ENCODE data around the gene DMRT3.

DMRT3 gene

GRCh38 chr9:976258-976942, at the start of gene DMRT3:
Gene DMRT3, plus strand, starts transcription at chr9:976655. Its CDS starts 347 bp downstream, at chr9:977002.
- DNase-seq (ENCODE audit: low read depth in 1 of 2, low spot score in 1 of 2), result no peak

DNA sequence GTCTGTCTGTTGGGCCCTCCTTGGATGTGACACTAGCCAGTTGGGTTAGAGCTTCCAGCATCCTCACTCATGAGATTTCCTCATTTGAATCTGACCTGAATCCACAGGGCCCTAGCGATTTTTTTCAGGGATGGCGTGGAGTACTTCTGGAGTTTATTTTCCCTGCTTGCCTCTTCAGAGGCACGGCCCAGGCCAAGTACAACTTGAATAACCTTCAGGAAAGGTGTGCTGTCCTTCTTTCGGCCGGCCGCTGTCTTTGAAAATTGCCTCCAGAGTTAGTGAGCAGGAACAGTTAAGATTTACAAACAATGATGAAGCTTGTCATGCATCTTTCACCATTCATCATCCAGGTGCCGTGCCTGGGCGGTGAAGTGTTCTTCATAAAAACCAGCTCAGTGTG, 49.5 kb upstream of the DMRT3 start:
- no peak for DNase-seq (ENCODE audit: low read depth in 1 of 2, low spot score in 1 of 2)

DNA sequence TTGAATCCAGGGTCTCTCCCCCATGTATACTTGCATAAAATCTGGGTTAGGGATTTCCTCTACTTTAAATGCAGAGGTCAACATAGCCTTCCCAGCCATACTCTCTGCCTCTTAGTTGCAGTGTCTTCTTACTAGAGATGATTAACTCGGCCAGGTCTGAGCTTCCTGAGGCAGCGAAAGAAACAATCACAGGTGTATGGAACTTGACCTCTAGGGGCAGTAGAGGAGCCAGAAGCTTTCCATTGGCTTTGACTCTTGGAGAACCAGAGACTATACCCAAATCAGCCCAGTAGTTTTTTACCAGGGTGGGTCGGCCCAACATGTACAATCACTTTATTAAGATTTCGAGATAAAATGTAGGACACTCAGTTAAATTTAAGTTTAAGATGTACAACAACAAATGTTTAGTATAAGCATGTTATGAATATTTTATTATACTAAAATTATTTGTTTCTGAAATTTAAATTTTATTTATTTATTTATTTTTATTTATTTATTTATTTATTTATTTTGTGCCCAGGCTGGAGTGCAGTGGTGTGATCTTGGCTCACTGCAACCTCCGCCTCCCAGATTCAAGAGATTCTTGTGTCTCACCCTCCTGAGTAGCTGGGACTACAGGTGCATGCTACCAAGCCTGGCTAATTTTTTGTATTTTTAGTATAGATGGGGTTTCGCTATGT, 48.0 kb upstream of the DMRT3 start:
- DNase-seq (ENCODE audit: low read depth in 1 of 2, low spot score in 1 of 2), result no peak

- DNase-seq (ENCODE audit: low read depth in 1 of 2, low spot score in 1 of 2), result no peak
Measured at GRCh38 chr9:929719-930118, 46.7 kb upstream of the DMRT3 start.

DNA sequence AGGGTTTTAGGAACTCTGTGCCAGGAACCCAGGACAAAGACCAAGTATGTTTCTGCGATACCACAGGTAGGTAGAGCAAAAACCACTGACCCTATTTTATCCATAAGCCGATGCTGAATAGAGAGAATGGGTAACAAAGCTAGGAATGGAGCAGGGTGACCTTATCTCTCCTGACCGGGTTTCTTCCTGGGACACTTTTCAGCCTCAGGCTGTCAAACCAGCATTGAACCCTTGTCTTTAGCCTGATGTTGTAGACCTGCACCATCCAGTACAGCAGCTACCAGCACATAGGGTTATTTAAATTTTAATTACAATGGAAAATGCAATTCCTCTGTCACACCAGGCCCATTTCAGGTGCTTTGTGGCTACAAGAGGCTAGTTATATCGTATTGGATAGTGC, 43.1 kb upstream of the DMRT3 start:
- DNase-seq (ENCODE audit: low read depth in 1 of 2, low spot score in 1 of 2), result no peak

- no peak for DNase-seq (ENCODE audit: low read depth in 1 of 2, low spot score in 1 of 2)
Measured at GRCh38 chr9:935348-935965, 41.0 kb upstream of the DMRT3 start.

DNA sequence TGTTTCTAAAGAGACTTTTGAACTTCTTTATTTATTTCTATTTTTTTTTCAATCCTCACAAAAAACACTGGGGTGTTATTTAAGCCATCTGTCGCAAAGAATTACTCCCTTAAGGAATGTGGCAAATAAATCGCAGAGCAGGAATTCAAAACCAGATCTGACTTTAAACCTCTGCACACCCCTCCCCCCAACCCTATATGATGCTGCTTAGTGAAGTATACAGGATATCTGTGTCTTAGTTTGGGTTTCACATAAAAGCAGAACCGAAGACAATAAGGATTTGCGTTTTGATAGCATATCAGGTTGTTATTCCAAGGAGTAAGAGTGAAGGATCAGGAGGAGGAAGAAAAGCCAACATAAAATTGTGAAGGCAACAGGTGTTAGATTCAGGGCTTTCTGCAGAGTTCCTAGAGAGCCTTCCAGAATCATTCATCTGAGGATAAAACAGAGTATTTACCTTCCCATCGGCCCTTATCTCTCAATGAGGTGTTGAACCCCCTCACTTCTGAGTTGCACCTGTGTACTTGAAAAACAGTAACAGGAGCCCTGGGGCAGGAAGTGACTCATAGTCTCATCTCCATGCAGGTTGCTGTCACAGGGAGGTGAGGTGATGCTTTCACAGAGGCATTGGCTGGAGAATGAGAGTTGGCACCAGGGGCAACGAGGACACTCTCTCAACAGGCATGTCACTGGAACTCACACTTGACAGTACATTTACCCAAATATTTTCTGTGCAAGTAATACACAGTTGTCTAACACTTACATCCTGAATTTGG, 33.5 kb upstream of the DMRT3 start:
- DNase-seq (ENCODE audit: low read depth in 1 of 2, low spot score in 1 of 2), result no peak

DNA sequence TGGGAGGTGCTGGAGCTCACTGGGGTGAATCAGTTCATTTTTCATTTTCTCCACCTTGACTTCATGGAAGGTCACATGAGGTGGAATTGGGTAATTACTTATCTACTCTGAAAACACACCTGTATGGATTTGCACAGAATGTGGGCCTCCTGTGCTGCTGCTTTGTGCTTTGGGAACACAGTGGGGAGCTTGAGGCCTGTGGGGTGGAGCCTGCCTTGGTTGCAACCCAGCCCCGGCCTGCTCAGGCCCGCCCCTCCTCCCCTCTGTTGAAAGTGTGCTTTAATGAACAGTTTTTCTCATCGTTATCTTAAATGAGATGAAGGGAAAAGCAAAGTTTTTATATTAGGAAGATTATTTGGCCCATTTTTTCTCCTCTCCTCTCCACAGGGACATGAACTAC, 28.5 kb upstream of the DMRT3 start:
- DNase-seq (ENCODE audit: low read depth in 1 of 2, low spot score in 1 of 2), result no peak

GRCh38 chr9:948497-948896, 28.0 kb upstream of the DMRT3 start:
- DNase-seq (ENCODE audit: low read depth in 1 of 2, low spot score in 1 of 2), result no peak

- no peak for DNase-seq (ENCODE audit: low read depth in 1 of 2, low spot score in 1 of 2)
Measured at GRCh38 chr9:950139-950538, 26.3 kb upstream of the DMRT3 start.

DNA sequence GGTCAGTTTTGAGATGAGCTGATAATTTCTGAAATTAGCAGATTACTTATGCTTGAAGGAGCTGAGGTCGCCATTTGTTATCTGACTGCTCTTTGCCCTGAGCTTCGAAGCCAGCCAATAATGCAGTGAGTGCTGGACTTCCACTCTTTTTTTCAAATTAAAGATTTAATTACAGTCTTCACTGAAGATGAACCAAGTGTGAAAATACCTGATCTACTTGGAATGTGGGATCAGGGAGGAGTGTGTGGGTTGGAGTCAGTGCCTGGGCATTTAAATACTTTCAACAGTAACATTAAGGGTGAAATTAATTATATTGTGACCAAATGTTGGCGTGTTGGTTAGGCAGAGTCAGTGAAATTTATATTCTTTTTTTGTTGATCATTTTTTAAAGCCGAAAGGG, 23.9 kb upstream of the DMRT3 start:
- DNase-seq (ENCODE audit: low read depth in 1 of 2, low spot score in 1 of 2), result no peak

- no peak for DNase-seq (ENCODE audit: low read depth in 1 of 2, low spot score in 1 of 2)
Measured at GRCh38 chr9:959105-959504, 17.4 kb upstream of the DMRT3 start.

GRCh38 chr9:959914-960313, 16.5 kb upstream of the DMRT3 start:
- no peak for DNase-seq (ENCODE audit: low read depth in 1 of 2, low spot score in 1 of 2)

DNA sequence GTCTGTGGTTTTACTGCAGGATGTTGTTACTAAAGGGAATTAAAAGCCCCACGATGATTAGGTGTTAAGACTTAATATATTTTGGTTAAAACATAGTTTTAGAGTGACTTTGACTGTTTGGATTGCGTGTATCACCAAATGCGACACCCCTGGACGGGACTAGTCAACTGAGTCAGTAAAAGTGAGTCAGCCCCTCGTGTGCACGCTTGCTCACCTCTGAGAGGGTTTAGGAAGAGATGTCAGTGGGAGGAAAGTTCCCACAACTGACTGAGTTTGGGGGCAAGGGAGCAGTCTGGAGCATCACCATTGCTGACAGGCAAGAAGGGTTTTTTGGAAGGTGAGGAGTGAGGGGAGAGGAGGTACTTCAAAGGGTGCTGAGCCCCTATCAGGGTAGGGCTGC, 14.4 kb upstream of the DMRT3 start:
- no peak for DNase-seq (ENCODE audit: low read depth in 1 of 2, low spot score in 1 of 2)

- DNase-seq (ENCODE audit: low read depth in 1 of 2, low spot score in 1 of 2), result no peak
Measured at GRCh38 chr9:965497-965896, 11.0 kb upstream of the DMRT3 start.

- DNase-seq (ENCODE audit: low read depth in 1 of 2, low spot score in 1 of 2), result no peak
Measured at GRCh38 chr9:966870-967269, 9.6 kb upstream of the DMRT3 start.

DNA sequence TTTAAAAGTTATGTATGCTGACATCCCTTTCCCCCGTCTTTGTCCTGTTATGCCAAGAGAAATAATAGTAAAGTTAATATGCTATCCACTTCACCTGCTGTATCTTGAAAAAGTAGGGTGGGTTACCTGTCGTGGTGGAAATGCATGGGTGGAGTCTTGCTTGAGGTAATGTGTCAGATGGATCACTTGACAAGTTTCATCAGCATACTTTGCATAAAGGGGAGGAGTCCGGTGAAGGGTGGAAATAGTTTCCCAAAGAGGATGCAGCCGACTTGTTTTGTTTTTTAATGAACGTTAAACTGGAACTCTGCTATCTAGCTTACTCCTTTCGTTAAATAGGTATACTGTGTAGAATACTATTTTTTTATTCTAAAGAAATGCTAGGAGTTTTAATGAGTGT, 9.0 kb upstream of the DMRT3 start:
- DNase-seq (ENCODE audit: low read depth in 1 of 2, low spot score in 1 of 2), result no peak

GRCh38 chr9:967903-968641, 8.4 kb upstream of the DMRT3 start:
- no peak for DNase-seq (ENCODE audit: low read depth in 1 of 2, low spot score in 1 of 2)

DNA sequence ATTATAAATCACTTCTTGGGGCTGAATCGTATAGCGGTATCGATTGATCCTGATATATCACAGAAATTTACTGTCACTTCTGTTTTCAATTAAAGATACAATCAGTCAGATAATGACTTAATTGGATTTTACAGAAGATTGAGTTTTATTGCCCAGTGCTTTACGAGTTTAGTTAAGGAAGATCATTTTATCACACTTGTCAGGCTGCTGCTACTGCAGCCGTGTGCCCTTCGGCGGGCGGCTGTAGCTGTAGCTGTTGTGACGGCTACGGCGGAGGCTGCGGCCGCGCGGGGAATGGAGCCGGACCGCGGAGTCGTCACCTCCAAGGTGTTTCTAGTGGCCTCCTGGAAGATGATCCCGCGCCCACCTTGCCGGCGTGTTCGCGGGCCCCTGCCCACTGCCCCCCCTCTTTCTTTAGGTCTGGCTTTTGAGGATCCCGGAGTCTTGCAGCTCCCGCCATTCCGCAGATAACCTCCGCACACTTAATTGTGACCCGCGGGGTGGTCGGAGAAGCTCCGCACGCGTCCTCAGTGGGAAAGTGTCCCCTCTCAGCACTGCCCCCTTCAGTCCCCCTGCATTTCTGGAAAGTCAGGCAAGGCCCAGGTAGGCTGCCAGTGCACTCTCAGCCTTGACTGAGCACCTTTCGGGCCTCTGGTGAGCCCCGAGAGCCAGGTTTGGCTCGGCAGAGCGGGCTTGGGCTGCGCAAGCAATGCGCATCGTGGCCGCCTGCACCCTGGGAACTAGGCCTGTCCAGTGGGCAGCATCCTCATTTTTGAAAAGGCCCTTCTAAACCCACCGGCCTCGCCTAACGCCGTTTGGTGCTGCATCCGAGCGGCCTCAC, 6.9 kb upstream of the DMRT3 start:
- no peak for DNase-seq (ENCODE audit: low read depth in 1 of 2, low spot score in 1 of 2)
